SK-N-SH (cell line): ENCODE data around the gene RASA4B. TPM values are rescaled to one million over a fixed set of nuclear protein-coding genes. Genes with fewer than 3 reads are reported as not detected.

Experiments used
- CTCF ChIA-PET: fragments of 300-600, 350-600 bp; formaldehyde crosslinking; extraction: SDS; loops from one replicate; lab custom pipeline; 2021; lab: Yijun Ruan, JAX
- POLR2A ChIA-PET: fragments of 350-600 bp; sonication (Branson Sonifier 250); formaldehyde crosslinking; extraction: SDS; loops from one replicate; lab custom pipeline; 2020; ENCODE audit warnings: antibody characterized with exemption, inconsistent platforms; lab: Yijun Ruan, JAX
- DNase-seq: peaks from one replicate; pipeline ENCODE4 v3.0.0; 2012
- H2AFZ ChIP-seq: fragments of 200-600 bp; sonication (generic); 2 replicates; pipeline ENCODE4 v1.8.1; 2016; ENCODE audit warnings: antibody characterized with exemption, mild to moderate bottlenecking, low read depth
- H3F3A ChIP-seq: fragments of 200-600 bp; sonication (generic); replicated peaks from 2 replicates; pipeline ENCODE3; 2016; ENCODE audit warnings: antibody characterized with exemption, mild to moderate bottlenecking; ENCODE audit not compliant: insufficient read depth
- H3K27ac ChIP-seq, 2 experiments: fragments of 200-500 bp in 1 of 2; fragments of 200-600 bp in 1 of 2; sonication (Bioruptor generic) in 1 of 2; sonication (generic), shearing (Covaris generic) in 1 of 2; 2 replicates each; pipeline versions ENCODE4 v1.5.1 to v1.6.1; 2014 to 2016; ENCODE audit warnings: low read depth in 2 of 2, inconsistent platforms in 1 of 2, low read length in 1 of 2, mild to moderate bottlenecking in 1 of 2, mixed read lengths in 1 of 2
- H3K27me3 ChIP-seq: fragments of 200-600 bp; sonication (generic), shearing (Covaris generic); 2 replicates; pipeline ENCODE4 v1.6.1; 2016; ENCODE audit warnings: mixed run types; ENCODE audit not compliant: insufficient read depth
- H3K36me3 ChIP-seq, 2 experiments: fragments of 200-500 bp in 1 of 2; fragments of 200-600 bp in 1 of 2; sonication (Bioruptor generic) in 1 of 2; sonication (generic) in 1 of 2; replicated peaks in 1 of 2; 2 replicates each; pipeline versions ENCODE3 to v1.5.1; 2014 to 2016; ENCODE audit warnings: low read length in 1 of 2, mild to moderate bottlenecking in 1 of 2; ENCODE audit not compliant: insufficient read depth in 2 of 2, control insufficient read depth in 1 of 2
- H3K4me1 ChIP-seq, 2 experiments: fragments of 200-500 bp in 1 of 2; fragments of 200-600 bp in 1 of 2; sonication (Bioruptor generic) in 1 of 2; sonication (generic), shearing (Covaris generic) in 1 of 2; 2 replicates each; pipeline versions ENCODE4 v1.5.1 to v1.6.1; 2014 to 2016; ENCODE audit warnings: low read depth in 1 of 2, low read length in 1 of 2, mixed run types in 1 of 2; ENCODE audit not compliant: insufficient read depth in 2 of 2, control insufficient read depth in 1 of 2
- H3K4me2 ChIP-seq: fragments of 200-600 bp; sonication (generic), shearing (Covaris generic); 2 replicates; pipeline ENCODE4 v1.6.1; 2017; ENCODE audit warnings: mixed run types
- H3K4me3 ChIP-seq, 2 experiments: fragments of 200-500 bp in 1 of 2; fragments of 200-600 bp in 1 of 2; sonication (Bioruptor generic) in 1 of 2; sonication (generic), shearing (Covaris generic) in 1 of 2; 2 replicates each; pipeline versions ENCODE4 v1.5.1 to v1.8.1; 2014 to 2016; ENCODE audit warnings: low read depth in 2 of 2, inconsistent platforms in 1 of 2, low read length in 1 of 2, mild to moderate bottlenecking in 1 of 2, mixed read lengths in 1 of 2, moderate library complexity in 1 of 2
- H3K79me2 ChIP-seq: fragments of 200-600 bp; sonication (generic); 2 replicates; pipeline ENCODE4 v1.8.1; 2017; ENCODE audit warnings: mild to moderate bottlenecking; ENCODE audit not compliant: insufficient read depth
- H3K9ac ChIP-seq: fragments of 200-600 bp; sonication (generic); 2 replicates; pipeline ENCODE4 v1.6.1; 2017; ENCODE audit warnings: mixed run types
- H3K9me2 ChIP-seq: fragments of 200-600 bp; sonication (generic); 2 replicates; pipeline ENCODE4 v1.6.1; 2017; ENCODE audit warnings: mixed run types
- H3K9me3 ChIP-seq: fragments of 200-600 bp; sonication (generic); 2 replicates; pipeline ENCODE4 v1.6.1; 2017; ENCODE audit warnings: mixed run types, mild to moderate bottlenecking, moderate library complexity
- H4K20me1 ChIP-seq: fragments of 200-600 bp; sonication (generic); 2 replicates; pipeline ENCODE4 v1.6.1; 2017; ENCODE audit warnings: mild to moderate bottlenecking, mixed run types; ENCODE audit not compliant: insufficient read depth
- CHD2 ChIP-seq: fragments of 150-350 bp; IDR thresholded peaks from 2 replicates; pipeline ENCODE4 v1.6.1; 2018; ENCODE audit warnings: low read length; ENCODE audit not compliant: partially characterized antibody
- ELF1 ChIP-seq: IDR thresholded peaks from 2 replicates; pipeline ENCODE4 v1.4.0; 2012
- EP300 ChIP-seq, 2 experiments: IDR thresholded peaks; 2 replicates each; pipeline versions ENCODE4 v1.4.0 to v1.6.1; 2012; ENCODE audit warnings: borderline replicate concordance in 1 of 2, low read depth in 1 of 2, low read length in 1 of 2
- FOXJ3 ChIP-seq: sonication (generic); formaldehyde crosslinking; IDR thresholded peaks from 2 replicates; pipeline ENCODE4 v1.5.1; 2020; ENCODE audit warnings: mild to moderate bottlenecking, missing genetic modification reagents
- FOXM1 ChIP-seq: IDR thresholded peaks from 2 replicates; pipeline ENCODE4 v1.4.0; 2012; ENCODE audit warnings: low read depth, mild to moderate bottlenecking
- GATA2 ChIP-seq: sonication (generic); formaldehyde crosslinking; IDR thresholded peaks from 2 replicates; pipeline ENCODE4 v1.5.0; 2020; ENCODE audit warnings: mild to moderate bottlenecking, missing genetic modification reagents
- JUND ChIP-seq: IDR thresholded peaks from 2 replicates; pipeline ENCODE4 v1.4.0; 2012
- MAX ChIP-seq: IDR thresholded peaks from 2 replicates; pipeline ENCODE4 v1.4.0; 2012; ENCODE audit warnings: low read depth
- MXI1 ChIP-seq: IDR thresholded peaks from 2 replicates; pipeline ENCODE4 v1.6.1; 2012; ENCODE audit warnings: mild to moderate bottlenecking, low read depth, low read length, improper control_type of control experiment
- NRF1 ChIP-seq: IDR thresholded peaks from 2 replicates; pipeline ENCODE4 v1.6.1; 2012; ENCODE audit warnings: low read depth, mild to moderate bottlenecking, low read length
- POLR2AphosphoS5 ChIP-seq: IDR thresholded peaks from 2 replicates; pipeline ENCODE4 v1.6.1; 2012; ENCODE audit warnings: low read depth, low read length
- RAD21 ChIP-seq: IDR thresholded peaks from 2 replicates; pipeline ENCODE4 v1.6.1; 2012; ENCODE audit warnings: mild to moderate bottlenecking, low read length
- REST ChIP-seq: IDR thresholded peaks from 2 replicates; pipeline ENCODE4 v1.6.1; 2012; ENCODE audit warnings: mild to moderate bottlenecking, low read depth, low read length, moderate library complexity
- RXRA ChIP-seq: IDR thresholded peaks from 2 replicates; pipeline ENCODE4 v1.4.0; 2012; ENCODE audit warnings: low read depth, mild to moderate bottlenecking, borderline replicate concordance
- SIN3A ChIP-seq: IDR thresholded peaks from 2 replicates; pipeline ENCODE4 v1.6.1; 2012; ENCODE audit warnings: low read depth, mild to moderate bottlenecking, low read length, moderate library complexity, borderline replicate concordance
- TAF1 ChIP-seq: IDR thresholded peaks from 2 replicates; pipeline ENCODE4 v1.6.1; 2012; ENCODE audit warnings: low read depth, mild to moderate bottlenecking, low read length, moderate library complexity, borderline replicate concordance
- TEAD4 ChIP-seq: IDR thresholded peaks from 2 replicates; pipeline ENCODE4 v1.4.0; 2012; ENCODE audit warnings: mild to moderate bottlenecking, borderline replicate concordance; ENCODE audit not compliant: insufficient read depth
- USF2 ChIP-seq: fragments of 150-350 bp; IDR thresholded peaks from 2 replicates; pipeline ENCODE4 v1.6.1; 2017; ENCODE audit warnings: antibody characterized with exemption, low read length, low read depth, borderline replicate concordance
- ZBTB33 ChIP-seq: IDR thresholded peaks from 2 replicates; pipeline ENCODE4 v1.4.0; 2012; ENCODE audit warnings: low read depth, borderline replicate concordance
- WGBS: methylation state at CpG from one replicate; pipeline ENCODE4 v1.1.6; 2017; ENCODE audit warnings: low lambda C conversion rate; 5-methylcytosine and 5-hydroxymethylcytosine counted together
- polyA plus RNA-seq, 3 experiments: library from polyadenylated mRNA; depleted of rRNA; stranded (reverse); fragments of >200 nt; gene quantifications; 2 replicates each; pipeline ENCODE4 v1.2.3, GENCODE V29; 2012

Gene RASA4B
- polyA plus RNA-seq, 1 of the 3 experiments (the other 2 are of a cell fraction) = 19.5 TPM

GRCh38 chr7:102453319-102453718 is 64.3 kb downstream of the RASA4B start:
- H3K36me3 ChIP-seq = peaks cover 9 to 23% of the 10 kb centered on the region in 2 experiments
- H4K20me1 ChIP-seq = 0 out of 2 replicates have a peak, but pooled peaks cover 9% of the 10 kb centered on the region
- no peak overlapping the region for H3K4me2 ChIP-seq
- TF ChIP-seq SIN3A (no peak), RAD21 (no peak), CHD2 (no peak), JUND (no peak), GATA2 (CRISPR knock-in tag) (no peak), NRF1 (no peak), MAX (no peak), USF2 (no peak), ZBTB33 (no peak), REST (no peak), MXI1 (no peak), POLR2AphosphoS5 (no peak), FOXM1 (no peak), TAF1 (no peak), RXRA (no peak), TEAD4 (no peak), ELF1 (no peak), FOXJ3 (CRISPR knock-in tag) (no peak), EP300 (IDR thresholded peaks at IDR 0.05; ENCODE audit: borderline replicate concordance in 1 of 2, low read depth in 1 of 2, low read length in 1 of 2) (no peak)
- TF ChIP-seq, all 33 proteins: peak for 0
- Histone ChIP-seq H3K27me3 (no peaks in the 10 kb centered on the region), H3K9me3 (no peaks in the 10 kb centered on the region), H3K4me3 (no peak overlapping the region), H3K9me2 (no peaks in the 10 kb centered on the region), H2AFZ (no peak overlapping the region), H3K9ac (no peak overlapping the region), H3K79me2 (no peaks in the 10 kb centered on the region; the same call in 1 of the 2 replicates), H3K4me1 (peaks cover 9 to 10% of the 10 kb centered on the region in 2 experiments; a peak in 3 of 4 replicates), H3F3A (peaks cover 32% of the 10 kb centered on the region), H3K27ac (no peak overlapping the region)
- POLR2A ChIA-PET = interaction anchor here (1.0 kb wide), 1 partner anchor 167 kb away, joined by 3 read pairs; the partner anchor contains the start of gene SH2B2
- WGBS = 93% methylated on average over 7 of the region's 7 CpGs
- CTCF ChIA-PET = interaction anchor here (5.5 kb wide), 1 partner anchor 49 kb away, joined by 36 read pairs; no protein-coding TSS in a partner anchor
- DNase-seq = no peak
